ENCODE results near the gene ATOH8.

The ATOH8 gene

GRCh38 chr2:85714841-85715240, 39.0 kb upstream of the ATOH8 start:
- TF ChIP-seq CEBPB (IDR thresholded peaks at IDR 0.05) (no peak), CREB1 (IDR thresholded peaks at IDR 0.05; ENCODE audit: low read depth) (no peak), EGR1 (IDR thresholded peaks at IDR 0.05) (no peak), TCF12 (IDR thresholded peaks at IDR 0.05; ENCODE audit: low read depth) (no peak), RAD21 (IDR thresholded peaks at IDR 0.05; ENCODE audit: low read depth) (no peak), REST (IDR thresholded peaks at IDR 0.05; ENCODE audit: low read depth) (no peak)
- TF ChIP-seq, protein P1, sequence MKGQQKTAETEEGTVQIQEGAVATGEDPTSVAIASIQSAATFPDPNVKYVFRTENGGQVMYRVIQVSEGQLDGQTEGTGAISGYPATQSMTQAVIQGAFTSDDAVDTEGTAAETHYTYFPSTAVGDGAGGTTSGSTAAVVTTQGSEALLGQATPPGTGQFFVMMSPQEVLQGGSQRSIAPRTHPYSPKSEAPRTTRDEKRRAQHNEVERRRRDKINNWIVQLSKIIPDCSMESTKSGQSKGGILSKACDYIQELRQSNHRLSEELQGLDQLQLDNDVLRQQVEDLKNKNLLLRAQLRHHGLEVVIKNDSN (IDR thresholded peaks at IDR 0.05): no peak

- no peak for TF ChIP-seq TCF12 (IDR thresholded peaks at IDR 0.05; ENCODE audit: low read depth)
- no peak for TF ChIP-seq REST (IDR thresholded peaks at IDR 0.05; ENCODE audit: low read depth)
- TF ChIP-seq, protein P1 (IDR thresholded peaks at IDR 0.05): no peak
- TF ChIP-seq CREB1 (IDR thresholded peaks at IDR 0.05; ENCODE audit: low read depth): no peak
- TF ChIP-seq FOXM1 (IDR thresholded peaks at IDR 0.05; ENCODE audit: borderline replicate concordance, low read depth): no peak
- TF ChIP-seq CEBPB (IDR thresholded peaks at IDR 0.05): no peak
- TF ChIP-seq NFIC (IDR thresholded peaks at IDR 0.05): no peak
- TF ChIP-seq MAX (IDR thresholded peaks at IDR 0.05): no peak
- TF ChIP-seq RAD21 (IDR thresholded peaks at IDR 0.05; ENCODE audit: low read depth): no peak
- TF ChIP-seq TEAD4 (IDR thresholded peaks at IDR 0.05): no peak
- no peak for TF ChIP-seq TAF1 (IDR thresholded peaks at IDR 0.05; ENCODE audit: low read depth)
- no peak for TF ChIP-seq EGR1 (IDR thresholded peaks at IDR 0.05)
These were observed 37.4 kb upstream of the ATOH8 start for GRCh38 chr2:85716346-85716914.

GRCh38 chr2:85717308-85718008, 36.3 kb upstream of the ATOH8 start:
- TF ChIP-seq CREB1 (IDR thresholded peaks at IDR 0.05; ENCODE audit: low read depth) (no peak), MAX (IDR thresholded peaks at IDR 0.05) (no peak), TCF12 (IDR thresholded peaks at IDR 0.05; ENCODE audit: low read depth) (no peak), NFIC (IDR thresholded peaks at IDR 0.05) (no peak), FOXM1 (IDR thresholded peaks at IDR 0.05; ENCODE audit: borderline replicate concordance, low read depth) (no peak), ZBTB7A (IDR thresholded peaks at IDR 0.05; ENCODE audit: low read depth) (no peak), YY1 (IDR thresholded peaks at IDR 0.05; ENCODE audit: low read depth) (no peak), RAD21 (IDR thresholded peaks at IDR 0.05; ENCODE audit: low read depth) (no peak), TEAD4 (IDR thresholded peaks at IDR 0.05) (no peak), TAF1 (IDR thresholded peaks at IDR 0.05; ENCODE audit: low read depth) (no peak)

GRCh38 chr2:85718009-85718391, 35.8 kb upstream of the ATOH8 start:
- no peak for TF ChIP-seq MAX (IDR thresholded peaks at IDR 0.05)
- no peak for TF ChIP-seq FOXM1 (IDR thresholded peaks at IDR 0.05; ENCODE audit: borderline replicate concordance, low read depth)
- no peak for TF ChIP-seq ZBTB7A (IDR thresholded peaks at IDR 0.05; ENCODE audit: low read depth)
- no peak for TF ChIP-seq RAD21 (IDR thresholded peaks at IDR 0.05; ENCODE audit: low read depth)
- TF ChIP-seq CREB1 (IDR thresholded peaks at IDR 0.05; ENCODE audit: low read depth): no peak
- no peak for TF ChIP-seq TCF12 (IDR thresholded peaks at IDR 0.05; ENCODE audit: low read depth)
- no peak for TF ChIP-seq EP300 (IDR thresholded peaks at IDR 0.05; ENCODE audit: borderline replicate concordance)
- no peak for TF ChIP-seq NFIC (IDR thresholded peaks at IDR 0.05)
- no peak for TF ChIP-seq YY1 (IDR thresholded peaks at IDR 0.05; ENCODE audit: low read depth)
- no peak for TF ChIP-seq EGR1 (IDR thresholded peaks at IDR 0.05)
- TF ChIP-seq REST (IDR thresholded peaks at IDR 0.05; ENCODE audit: low read depth): no peak
- no peak for TF ChIP-seq CEBPB (IDR thresholded peaks at IDR 0.05)
- TF ChIP-seq, protein P1 (IDR thresholded peaks at IDR 0.05): no peak
- TF ChIP-seq TAF1 (IDR thresholded peaks at IDR 0.05; ENCODE audit: low read depth): no peak
- TF ChIP-seq TEAD4 (IDR thresholded peaks at IDR 0.05): no peak

All from Ishikawa (cell line).